Motor neuron (in vitro differentiated cells): ENCODE data around the gene TBC1D17. TPM values are rescaled to one million over a fixed set of nuclear protein-coding genes. Genes with fewer than 3 reads are reported as not detected.

Source experiments
- ATAC-seq, 8 experiments: fragments of 200-7000 bp; cut with Tn5 transposase; replicated peaks in 6 of 8; 2 replicates each; pipeline ENCODE4 v1.8.0; 2021; ENCODE audit warnings: mild to moderate bottlenecking in 8 of 8, moderate library complexity in 8 of 8
- H3K27ac ChIP-seq, 2 donors: fragments of 250-450 bp; sonication (Bioruptor Pico); 2 replicates each; pipeline ENCODE4 v1.9.0; 2021; ENCODE audit warnings: antibody characterized with exemption in 2 of 2, mild to moderate bottlenecking in 2 of 2, moderate library complexity in 1 of 2
- H3K4me1 ChIP-seq, 2 donors: fragments of 250-450 bp; sonication (Bioruptor Pico); replicated peaks in 1 of 2; 2 replicates each; pipeline ENCODE4 v1.6.1; 2021; ENCODE audit warnings: antibody characterized with exemption in 2 of 2, mild to moderate bottlenecking in 2 of 2, moderate library complexity in 1 of 2
- H3K4me3 ChIP-seq, 5 donors: fragments of 250-450 bp; sonication (Bioruptor Pico); 2 replicates each; pipeline ENCODE4 v1.9.0; 2021; ENCODE audit warnings: antibody characterized with exemption in 5 of 5, mild to moderate bottlenecking in 5 of 5, moderate library complexity in 4 of 5
- WGBS, 10 experiments: fragments of 450-650 bp; shearing (Covaris generic); methylation state at CpG; one replicate each; pipeline ENCODE4 v1.0.0; 2022; 5-methylcytosine and 5-hydroxymethylcytosine counted together
- in situ Hi-C, 9 experiments: fragments of 400-800 bp; cut with MboI; loops; one replicate each; pipeline ENCODE4 v1.15.0; 2021; ENCODE audit warnings: low sequenced_read_pairs in 9 of 9, low pct_unique_long_range_greater_than_20kb in 2 of 9; ENCODE audit not compliant: unreplicated experiment in 9 of 9
- total RNA-seq, 8 experiments: library from RNA; unstranded; fragments of 300-600 nt; gene quantifications; 2 replicates each; pipeline versions ENCODE4 v1.2.3 to v1.2.4, GENCODE V29; 2022

TBC1D17 gene
- total RNA-seq, 8 experiments from 2014 or later: 14.3 to 31.0 (median 19.8) TPM

- peak overlapping the region; percentile 25 to 40 (median 35) for H3K4me3 ChIP-seq
- in situ Hi-C loops: no loop called here
- peak in 7 of 8 experiments; percentile 0 to 16 (median 2) for ATAC-seq
- peak overlapping the region; percentile 66 to 75 for H3K27ac ChIP-seq
- H3K4me1 ChIP-seq: peaks cover 15 to 18% of the 10 kb centered on the region in 2 donors
- WGBS, 10 experiments: 0 to 2% (median 0%) methylated on average over 1 to 6 of the region's 15 CpGs; no CpG with 5 or more reads in 6 of the 10 experiments
These were observed 8.5 kb upstream of the TBC1D17 start for GRCh38 chr19:49869009-49869483.

- ATAC-seq: peak; percentile 65 to 85 (median 82)
- 0 to 5% (median 0%) methylated on average over 3 to 16 of the region's 67 CpGs; no CpG with 5 or more reads in 1 of the 10 experiments for WGBS, 10 experiments
- H3K4me1 ChIP-seq: peaks cover 15 to 18% of the 10 kb centered on the region in 2 donors
- peak overlapping the region; percentile 87 to 90 for H3K27ac ChIP-seq
- H3K4me3 ChIP-seq: peak overlapping the region; percentile 34 to 54 (median 47)
- in situ Hi-C loops: no loop called here
These were observed 7.8 kb upstream of the TBC1D17 start for GRCh38 chr19:49869484-49870308.

- Histone ChIP-seq H3K4me1 (peaks cover 17 to 18% of the 10 kb centered on the region in 2 donors), H3K4me3 (peak overlapping the region; percentile 34 to 54 (median 47)), H3K27ac (peak overlapping the region; percentile 87 to 90)
- WGBS, 10 experiments: 50 to 90% (median 67%) methylated on average over 1 to 9 of the region's 15 CpGs; no CpG with 5 or more reads in 2 of the 10 experiments
- ATAC-seq: no peak
- in situ Hi-C loops: no loop called here
These were observed 7.1 kb upstream of the TBC1D17 start for GRCh38 chr19:49870309-49870901.

GRCh38 chr19:49871349-49871985 is 6.0 kb upstream of the TBC1D17 start:
- H3K27ac ChIP-seq: no peak overlapping the region
- H3K4me3 ChIP-seq: no peak overlapping the region
- H3K4me1 ChIP-seq: peaks cover 9 to 12% of the 10 kb centered on the region in 2 donors
- WGBS, 10 experiments: 65 to 100% (median 85%) methylated on average over 2 to 5 of the region's 17 CpGs; no CpG with 5 or more reads in 7 of the 10 experiments
- in situ Hi-C loops: no loop called here
- ATAC-seq: no peak

- no peak overlapping the region for H3K27ac ChIP-seq
- 40 to 81% (median 59%) methylated on average over 1 to 8 of the region's 27 CpGs; no CpG with 5 or more reads in 4 of the 10 experiments for WGBS, 10 experiments
- in situ Hi-C loops: no loop called here
These were observed 5.0 kb upstream of the TBC1D17 start for GRCh38 chr19:49872245-49873128.

GRCh38 chr19:49873129-49873521 is 4.4 kb upstream of the TBC1D17 start:
- H3K4me3 ChIP-seq: no peak overlapping the region
- ATAC-seq: no peak
- 100% methylated on average over 2 of the region's 29 CpGs; no CpG with 5 or more reads in 9 of the 10 experiments for WGBS, 10 experiments
- H3K4me1 ChIP-seq: peaks cover 9 to 12% of the 10 kb centered on the region in 2 donors
- no peak overlapping the region for H3K27ac ChIP-seq
- in situ Hi-C loops: no loop called here

More at GRCh38 chr19:49872245-49873128, 5.0 kb upstream of the TBC1D17 start:
- no peak for ATAC-seq
- Histone ChIP-seq H3K4me3 (no peak overlapping the region), H3K4me1 (peaks cover 9 to 12% of the 10 kb centered on the region in 2 donors)

- 87 to 100% (median 95%) methylated on average over 1 to 9 of the region's 10 CpGs; no CpG with 5 or more reads in 2 of the 10 experiments for WGBS, 10 experiments
- no peak for ATAC-seq
- peaks cover 10 to 14% of the 10 kb centered on the region in 2 donors for H3K4me1 ChIP-seq
- no peak overlapping the region for H3K4me3 ChIP-seq
- no peak overlapping the region for H3K27ac ChIP-seq
- in situ Hi-C loops: no loop called here
These were observed 3.7 kb upstream of the TBC1D17 start for GRCh38 chr19:49873834-49874233.

GRCh38 chr19:49874503-49875157 is 2.9 kb upstream of the TBC1D17 start:
- Histone ChIP-seq H3K27ac (no peak overlapping the region), H3K4me3 (no peak overlapping the region), H3K4me1 (peaks cover 8 to 14% of the 10 kb centered on the region in 2 donors)
- 88 to 100% (median 91%) methylated on average over 1 to 7 of the region's 11 CpGs; no CpG with 5 or more reads in 6 of the 10 experiments for WGBS, 10 experiments
- ATAC-seq: no peak
- in situ Hi-C loops: no loop called here

GRCh38 chr19:49875177-49875576 is 2.3 kb upstream of the TBC1D17 start:
- ATAC-seq: no peak

GRCh38 chr19:49875857-49876421 is 1.6 kb upstream of the TBC1D17 start:
- Histone ChIP-seq H3K4me1 (peaks cover 4 to 9% of the 10 kb centered on the region in 2 donors), H3K27ac (peak overlapping the region; percentile 99), H3K4me3 (peak overlapping the region; percentile 90 to 99 (median 96))
- in situ Hi-C loops: no loop called here
- WGBS, 10 experiments: 0% methylated on average over 2 to 6 of the region's 28 CpGs; no CpG with 5 or more reads in 6 of the 10 experiments
- peak; percentile 4 to 34 (median 26) for ATAC-seq

More at GRCh38 chr19:49875177-49875576, 2.3 kb upstream of the TBC1D17 start:
- in situ Hi-C loops: no loop called here
- peak overlapping the region; percentile 90 to 99 (median 96) for H3K4me3 ChIP-seq
- 74 to 100% (median 100%) methylated on average over 1 to 2 of the region's 4 CpGs; no CpG with 5 or more reads in 7 of the 10 experiments for WGBS, 10 experiments
- H3K4me1 ChIP-seq: peaks cover 6 to 13% of the 10 kb centered on the region in 2 donors
- peak overlapping the region in 1 of 2 donors; percentile 99 for H3K27ac ChIP-seq

- peak overlapping the region; percentile 90 to 99 (median 96) for H3K4me3 ChIP-seq
- H3K27ac ChIP-seq: peak overlapping the region; percentile 99
- in situ Hi-C loops: no loop called here
- ATAC-seq: peak; percentile 35 to 56 (median 51)
- peaks cover 4 to 9% of the 10 kb centered on the region in 2 donors for H3K4me1 ChIP-seq
- WGBS, 10 experiments: 0% methylated on average over 2 to 18 of the region's 46 CpGs; no CpG with 5 or more reads in 4 of the 10 experiments
These were observed 981 bp upstream of the TBC1D17 start for GRCh38 chr19:49876422-49877019.
